AG09309 (cell line): Measurements from ENCODE around the gene TRIM72.

ENCODE experiments used
- DNase-seq: peaks from one replicate; pipeline ENCODE4 v3.0.0-alpha.2; 2010; ENCODE audit warnings: low read depth
- H3K4me3 ChIP-seq: 2 replicates; pipeline ENCODE4 v1.5.1; 2011; ENCODE audit warnings: mild to moderate bottlenecking, low read depth, low read length, moderate library complexity; ENCODE audit not compliant: control insufficient read depth
- CTCF ChIP-seq: IDR thresholded peaks from 2 replicates; pipeline ENCODE4 v1.5.1; 2011; ENCODE audit warnings: mild to moderate bottlenecking, low read depth, low read length, inconsistent platforms; ENCODE audit not compliant: insufficient read depth, control insufficient read depth; ENCODE audit errors: missing control alignments

Gene TRIM72

GRCh38 chr16:31223044-31223443 is 9.1 kb downstream of the TRIM72 start:
- no peak for TF ChIP-seq CTCF
- H3K4me3 ChIP-seq: no peak overlapping the region
- DNase-seq: no peak

GRCh38 chr16:31224092-31224955 is 10.4 kb downstream of the TRIM72 start:
- DNase-seq: no peak

GRCh38 chr16:31225193-31225592 is 11.3 kb downstream of the TRIM72 start:
- no peak for DNase-seq

More at GRCh38 chr16:31224092-31224955, 10.4 kb downstream of the TRIM72 start:
- TF ChIP-seq CTCF: no peak
- H3K4me3 ChIP-seq: no peak overlapping the region

GRCh38 chr16:31228206-31228605 is 14.3 kb downstream of the TRIM72 start:
- no peak for TF ChIP-seq CTCF
- H3K4me3 ChIP-seq: no peak overlapping the region
- no peak for DNase-seq

More at GRCh38 chr16:31225193-31225592, 11.3 kb downstream of the TRIM72 start:
- H3K4me3 ChIP-seq: no peak overlapping the region
- no peak for TF ChIP-seq CTCF

- no peak for DNase-seq
- no peak for TF ChIP-seq CTCF
Observed at GRCh38 chr16:31229501-31229900, 15.6 kb downstream of the TRIM72 start.

GRCh38 chr16:31238041-31238440 is 24.1 kb downstream of the TRIM72 start:
- no peak for DNase-seq
- no peak for TF ChIP-seq CTCF
- H3K4me3 ChIP-seq: no peak overlapping the region

More at GRCh38 chr16:31229501-31229900, 15.6 kb downstream of the TRIM72 start:
- H3K4me3 ChIP-seq: no peak overlapping the region
